NCI-H82 treated with DMSO at 0.1 percent for 48 hours (cell line): ENCODE data around the gene RABGAP1.

Experiments
- DNase-seq: peaks from one replicate; lab custom pipeline; 2025; ENCODE audit not compliant: unreplicated experiment; lab: John Stamatoyannopoulos, UW

RABGAP1 gene

DNA sequence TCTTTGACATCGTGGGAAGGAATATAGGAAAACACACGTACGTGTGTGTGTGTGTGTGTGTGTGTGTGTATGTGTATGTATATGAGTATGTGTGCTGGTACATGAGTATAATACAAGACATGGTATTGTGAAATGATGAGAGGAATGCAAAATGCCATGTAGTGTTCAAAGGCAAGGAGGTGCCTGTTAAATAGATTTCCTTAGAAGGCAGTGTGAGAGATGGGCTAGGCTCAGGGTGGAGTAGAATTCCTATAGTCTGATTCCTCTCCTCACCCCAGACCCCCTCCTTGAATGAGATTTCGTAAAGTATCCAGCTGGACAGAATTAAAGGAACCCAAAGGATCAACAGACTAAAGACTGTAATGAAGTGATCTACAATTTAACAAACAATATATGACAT, 103.8 kb downstream of the RABGAP1 start:
- peak; percentile 7 for DNase-seq

DNA sequence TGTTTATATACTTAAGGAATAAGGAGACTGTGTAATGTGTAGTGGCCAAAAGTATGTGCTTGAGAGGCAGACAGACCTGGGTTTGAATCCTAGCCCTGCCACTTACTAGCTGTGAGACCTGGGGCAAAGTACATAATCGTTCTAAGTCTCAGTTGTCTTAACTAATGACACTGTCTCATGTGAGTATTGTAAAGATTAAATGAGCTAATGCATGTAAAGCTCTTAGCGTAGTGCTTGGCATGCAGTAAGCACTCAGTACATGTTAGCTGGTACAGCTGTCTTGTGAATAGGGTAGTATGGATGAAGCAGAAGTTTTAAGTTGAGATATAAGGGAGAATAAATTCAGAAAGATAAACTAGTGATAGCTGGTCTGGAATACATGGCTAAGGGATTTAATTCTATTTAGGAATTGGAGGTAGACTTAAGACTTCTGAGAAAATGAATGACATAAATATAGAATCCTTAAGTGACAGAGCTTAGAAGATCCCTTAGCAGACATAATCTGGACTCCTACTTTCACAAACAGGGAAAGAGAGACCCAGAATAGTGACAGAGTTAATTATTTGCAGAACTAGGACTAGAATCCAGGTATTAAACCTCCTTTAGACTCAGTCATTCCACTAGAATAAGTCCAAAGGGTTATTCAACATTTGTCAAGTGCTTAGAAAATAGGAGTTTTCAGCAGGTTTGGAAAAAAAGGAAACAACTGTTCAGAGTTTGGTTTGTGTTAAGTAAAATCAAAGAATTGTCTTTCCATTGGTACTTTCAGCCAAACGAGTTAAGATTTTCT, 105.8 kb downstream of the RABGAP1 start:
- DNase-seq: peak; percentile 24

DNA sequence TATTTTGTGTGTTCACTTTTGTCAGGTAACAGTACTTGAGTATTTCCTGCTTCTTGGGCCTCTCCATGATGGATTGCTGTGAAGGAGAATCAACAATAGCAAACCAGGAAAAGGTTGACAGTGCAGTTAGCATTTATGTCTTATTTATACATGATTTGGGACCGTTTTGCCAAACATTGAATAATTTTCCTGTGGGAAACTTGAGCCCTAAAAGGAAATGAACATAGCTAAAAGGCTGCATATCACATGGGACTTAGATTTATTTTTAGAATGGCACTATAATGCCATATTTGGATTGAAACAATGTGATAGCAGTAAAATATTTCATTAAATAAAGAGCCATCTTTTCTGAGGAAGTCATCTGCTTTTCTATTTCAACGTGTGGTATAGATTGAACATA, 107.9 kb downstream of the RABGAP1 start:
- no peak for DNase-seq

DNA sequence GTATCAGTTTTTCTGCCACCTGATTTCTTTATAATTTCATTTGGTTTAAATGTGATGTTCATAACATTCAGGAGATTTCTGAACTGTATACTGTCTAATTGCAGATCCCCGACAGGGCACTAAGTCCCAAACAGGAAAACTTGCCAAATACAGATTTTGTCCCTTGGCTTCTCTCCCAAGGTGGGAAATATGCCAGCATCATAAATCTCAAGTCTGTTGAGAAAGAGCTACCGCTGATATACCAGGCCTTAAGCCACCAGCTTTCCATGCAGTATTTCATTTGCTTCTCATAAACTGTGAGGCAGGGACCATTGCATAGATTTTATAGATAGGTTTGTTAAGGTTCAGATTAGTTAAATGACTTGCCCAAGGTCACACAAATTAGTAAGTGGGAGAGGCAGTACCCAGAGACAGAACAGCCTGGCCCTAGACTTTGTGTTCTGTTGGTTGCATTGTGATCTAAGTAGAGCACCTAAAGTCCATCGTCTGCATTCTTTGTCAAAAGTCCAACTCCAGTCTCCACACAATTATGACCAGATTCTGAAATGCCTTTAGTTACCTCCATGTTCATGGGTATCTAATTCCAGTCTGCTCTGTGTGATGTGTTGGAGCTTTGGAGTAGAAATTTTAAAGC, 108.9 kb downstream of the RABGAP1 start:
- DNase-seq: no peak

DNA sequence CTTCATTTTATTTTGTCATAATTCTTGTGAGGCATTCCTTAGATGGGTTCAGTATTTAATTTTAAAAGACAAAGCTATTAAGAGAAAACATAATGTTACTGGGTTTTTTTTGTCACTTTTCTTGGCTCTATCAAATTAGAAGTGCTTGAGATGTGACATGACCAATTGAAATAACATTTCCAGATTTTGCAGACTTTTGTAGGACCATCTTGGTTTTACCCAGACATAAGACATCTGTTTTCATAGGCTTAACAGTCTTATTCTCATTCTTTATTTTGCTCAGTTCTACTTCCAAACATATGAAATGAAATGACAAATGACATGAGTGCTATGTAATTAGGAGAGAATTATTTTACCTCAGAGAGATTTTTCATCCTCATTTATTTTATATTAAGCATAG, 112.2 kb downstream of the RABGAP1 start:
- no peak for DNase-seq

DNA sequence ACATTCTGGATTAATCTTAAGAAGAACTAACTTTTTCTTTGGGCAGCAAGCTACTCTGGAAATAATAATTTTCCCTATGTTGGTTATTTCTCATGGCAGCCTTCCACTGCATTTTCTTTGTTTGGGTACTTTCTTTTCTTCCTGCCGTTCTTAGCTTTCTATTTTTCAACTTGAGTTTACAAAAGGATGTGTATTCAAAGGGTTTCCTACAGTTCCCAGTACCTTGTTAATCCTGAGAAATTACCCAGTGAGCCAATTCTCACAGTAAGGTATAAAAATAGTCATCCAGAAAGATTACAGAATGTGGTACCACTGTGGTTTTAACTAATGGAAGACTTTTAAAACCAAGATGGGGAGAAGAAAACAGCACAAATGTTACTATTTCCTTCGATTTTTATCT, 112.9 kb downstream of the RABGAP1 start:
- DNase-seq: no peak

DNA sequence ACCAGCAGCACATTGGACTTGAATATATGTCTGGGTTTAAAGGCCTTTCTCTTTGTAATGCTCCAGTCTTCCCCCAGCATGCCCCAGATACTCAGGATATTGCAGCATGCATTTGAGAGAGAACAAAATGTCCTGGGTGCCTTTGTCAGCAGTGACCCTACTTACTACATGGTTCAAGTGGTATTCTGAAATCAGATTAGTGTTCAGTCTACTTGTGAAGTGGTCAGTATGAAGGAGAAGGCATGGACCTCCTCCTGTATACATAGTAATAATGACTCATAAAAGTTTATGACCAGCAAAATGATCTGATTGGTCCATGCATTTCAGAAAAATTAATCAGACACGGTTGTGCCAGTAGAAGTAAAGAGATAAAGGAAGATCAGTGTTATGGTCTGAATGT, 118.0 kb downstream of the RABGAP1 start:
- DNase-seq: no peak

DNA sequence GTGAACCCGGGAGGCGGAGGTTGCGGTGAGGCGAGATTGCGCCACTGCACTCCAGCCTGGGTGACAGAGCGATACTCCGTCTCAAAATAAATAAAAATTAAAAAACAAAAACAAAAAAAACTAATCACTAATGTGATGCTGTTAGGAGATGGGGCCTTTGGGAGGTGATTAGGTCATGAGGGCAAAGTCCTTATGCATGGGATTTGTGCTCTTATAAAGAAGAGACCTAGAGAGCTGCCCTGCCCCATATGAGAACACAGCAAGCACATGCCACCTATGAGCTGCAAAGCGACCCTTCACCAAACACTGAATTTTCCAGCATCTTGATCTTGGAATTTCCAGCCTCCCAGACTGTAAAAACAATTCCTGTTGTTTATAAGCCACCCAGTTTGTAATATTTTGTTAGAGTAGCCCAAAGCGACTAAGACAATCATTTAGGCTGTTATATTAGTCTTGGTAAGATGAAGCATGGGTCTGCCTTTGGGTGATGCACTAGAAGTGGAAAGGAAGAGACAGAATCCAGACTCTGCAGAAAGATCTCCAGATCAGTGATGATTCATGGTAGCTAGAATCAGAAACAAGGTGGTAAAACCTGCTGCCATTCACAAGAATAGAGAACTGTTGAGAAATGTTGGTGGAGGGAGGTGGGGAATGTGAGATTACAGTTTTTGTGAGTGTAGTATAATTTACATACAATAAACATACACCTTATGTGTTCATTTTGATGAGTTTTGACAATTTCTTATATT, 118.8 kb downstream of the RABGAP1 start:
- DNase-seq: no peak

DNA sequence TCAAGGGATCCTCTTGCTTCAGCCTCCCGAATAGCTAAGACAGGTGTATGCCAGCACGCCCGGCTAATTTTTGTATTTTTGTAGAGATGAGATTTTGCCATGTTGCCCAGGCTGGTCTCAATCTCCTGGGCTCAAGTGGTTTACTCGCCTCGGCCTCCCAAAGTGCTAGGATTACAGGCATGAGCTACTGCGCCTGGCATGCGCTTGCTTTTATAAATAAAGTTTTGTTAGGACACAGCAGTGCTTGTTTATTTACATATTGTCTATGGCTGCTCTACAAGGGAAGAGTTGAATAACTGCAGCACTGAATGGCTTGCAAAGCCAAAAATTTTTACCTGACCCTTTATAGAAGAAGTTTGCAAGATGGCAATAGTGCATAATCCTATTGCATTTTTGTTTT, 120.4 kb downstream of the RABGAP1 start:
- no peak for DNase-seq

DNA sequence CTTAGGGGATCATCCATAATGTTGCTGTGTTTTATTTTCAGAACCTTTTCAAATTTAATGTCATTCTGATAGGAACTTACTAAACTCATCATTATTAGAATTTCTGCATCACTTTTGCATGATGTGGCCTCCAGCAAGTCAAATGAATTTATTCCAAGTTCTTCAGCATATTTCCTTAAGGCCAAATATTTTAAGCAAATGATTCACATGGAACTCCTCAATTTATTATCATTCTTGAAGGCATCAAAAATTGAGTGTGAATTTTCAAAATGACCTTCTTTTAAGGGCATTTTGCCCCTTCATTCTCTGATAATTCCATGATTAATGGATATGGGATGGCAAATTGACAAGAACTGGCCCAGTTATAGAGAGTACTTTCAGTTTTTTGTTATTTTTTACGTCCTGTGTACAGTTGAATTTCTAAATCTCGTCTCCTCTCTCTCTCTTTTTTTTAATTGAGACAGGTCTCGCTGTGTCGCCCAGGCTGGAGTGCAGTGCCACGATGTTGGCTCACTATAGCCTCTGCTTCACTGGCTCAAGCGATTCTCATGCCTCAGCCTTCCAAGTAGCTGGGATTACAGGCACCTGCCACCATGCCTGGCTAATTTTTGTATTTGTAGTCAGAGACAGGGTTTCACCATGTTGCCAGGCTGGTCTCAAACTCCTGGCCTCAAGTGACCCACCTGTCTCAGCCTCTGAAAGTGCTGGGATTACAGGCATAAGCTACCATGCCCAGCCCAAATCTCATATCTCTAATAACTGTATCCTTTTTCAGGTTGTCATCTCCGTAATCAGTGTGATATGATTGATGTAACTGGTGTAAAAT, 121.7 kb downstream of the RABGAP1 start:
- DNase-seq: no peak

DNA sequence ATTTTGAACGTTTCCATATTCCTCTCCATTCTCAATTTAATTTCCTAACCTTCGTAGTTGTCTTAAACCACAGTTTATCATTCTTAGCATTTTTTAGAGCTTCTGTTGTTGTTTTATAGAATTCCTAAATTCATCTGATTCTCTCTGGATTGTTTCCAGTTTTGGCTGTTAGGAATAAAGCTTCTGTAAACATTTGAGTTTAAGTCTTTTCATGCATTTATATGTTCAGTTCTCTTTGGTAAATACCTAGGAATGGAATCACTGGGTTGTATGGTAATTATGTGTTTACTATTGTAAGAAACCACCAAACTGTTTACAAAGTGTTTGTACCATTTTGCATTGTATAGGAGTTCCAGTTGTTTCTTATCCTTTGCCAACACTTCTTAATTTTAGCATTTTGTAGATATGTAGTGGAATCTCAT, 122.4 kb downstream of the RABGAP1 start:
- DNase-seq: no peak

DNA sequence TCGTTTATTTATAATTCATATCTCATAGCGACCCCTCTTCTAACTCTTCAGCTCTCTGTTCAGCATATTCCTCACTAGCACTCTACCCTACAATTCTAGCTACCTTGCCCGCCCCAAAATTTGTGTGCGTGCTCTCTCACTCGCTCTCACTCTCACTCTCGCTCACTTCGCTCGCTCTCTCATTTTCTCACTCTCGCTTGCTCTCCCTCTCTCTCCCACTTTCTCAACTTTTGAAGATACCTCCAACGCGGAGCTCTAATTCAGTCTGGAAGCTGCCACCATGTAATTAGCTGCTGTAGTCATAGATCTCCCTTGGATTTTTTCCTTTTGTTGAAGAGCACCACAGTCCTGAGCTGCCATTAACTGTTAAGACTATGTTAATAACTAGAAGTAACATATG, 123.1 kb downstream of the RABGAP1 start:
- DNase-seq: no peak

DNA sequence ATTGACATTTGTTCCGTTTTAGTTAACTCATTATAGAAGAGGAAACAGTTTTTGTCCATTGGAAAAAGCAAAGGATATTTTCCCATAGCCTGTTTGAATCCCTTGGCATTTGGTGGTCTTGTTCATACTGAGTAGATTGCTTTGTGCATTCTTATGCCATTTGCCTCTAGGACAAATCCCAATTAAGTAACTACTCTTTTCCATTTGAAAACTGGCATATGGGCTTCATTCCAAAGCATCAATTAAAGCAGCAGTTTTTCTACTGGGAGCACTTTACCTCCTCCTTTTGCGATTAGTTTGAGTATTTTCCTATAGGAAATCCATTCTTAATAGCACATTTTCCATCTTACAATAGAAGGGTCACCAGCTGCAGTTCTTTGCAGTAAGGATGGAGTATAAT, 123.9 kb downstream of the RABGAP1 start:
- DNase-seq: no peak

DNA sequence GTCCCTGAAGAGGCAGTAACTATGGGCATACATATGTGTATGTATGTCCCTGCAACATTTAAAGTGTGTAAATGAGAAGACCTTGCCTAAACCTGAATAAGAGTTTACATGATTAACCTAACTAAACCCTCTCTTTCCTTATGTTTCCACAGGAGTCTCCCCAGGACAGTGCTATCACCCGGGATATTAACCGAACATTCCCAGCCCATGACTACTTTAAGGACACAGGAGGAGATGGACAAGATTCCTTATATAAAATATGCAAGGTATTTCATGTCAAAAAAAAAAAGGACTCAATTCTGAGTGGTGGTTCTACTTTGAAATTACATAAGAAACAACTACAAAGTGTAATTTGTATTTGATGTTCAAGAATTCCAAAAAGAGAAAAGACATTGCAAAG, 124.4 kb downstream of the RABGAP1 start:
- DNase-seq: no peak

DNA sequence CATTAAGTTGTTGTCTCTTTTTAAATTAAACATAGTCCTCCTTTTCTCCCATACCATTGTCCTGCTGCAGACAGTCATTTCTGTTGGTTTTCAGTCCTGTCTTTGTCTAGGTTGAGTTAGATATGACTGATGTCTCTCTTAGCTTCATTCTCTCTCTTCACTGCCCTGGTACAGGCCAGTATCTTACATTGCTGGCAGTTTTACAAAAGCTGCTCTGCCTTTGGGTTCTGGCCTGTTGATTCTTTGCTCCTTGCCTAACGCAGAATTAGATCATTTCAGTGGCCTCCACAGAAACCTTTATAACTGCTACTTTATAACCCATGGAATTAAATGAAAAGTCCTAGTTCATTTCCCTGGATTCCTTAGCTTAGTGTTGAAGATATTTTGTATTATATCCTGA, 126.3 kb downstream of the RABGAP1 start:
- DNase-seq: no peak

DNA sequence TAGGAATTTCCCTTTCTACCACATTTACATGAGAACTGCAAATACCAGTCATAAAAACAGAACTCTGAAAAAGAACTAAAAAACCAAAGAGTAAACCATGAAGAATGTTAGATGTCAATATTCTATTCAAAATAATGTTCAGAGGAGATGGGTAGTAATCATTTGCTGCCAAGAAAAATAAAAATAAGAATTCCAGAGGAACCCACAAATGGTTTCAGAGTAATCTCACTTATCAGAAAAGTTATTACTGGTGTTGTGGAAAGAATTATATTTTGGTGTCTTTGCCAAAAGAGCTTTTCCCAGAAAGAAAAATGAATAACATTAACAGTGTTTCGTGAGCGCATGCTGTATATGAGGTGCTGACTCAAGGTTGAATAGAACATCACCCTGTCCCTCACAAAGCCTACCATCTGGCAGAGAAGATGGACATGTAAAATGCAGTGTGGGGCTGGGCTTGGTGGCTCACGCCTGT, 128.2 kb downstream of the RABGAP1 start:
- no peak for DNase-seq

DNA sequence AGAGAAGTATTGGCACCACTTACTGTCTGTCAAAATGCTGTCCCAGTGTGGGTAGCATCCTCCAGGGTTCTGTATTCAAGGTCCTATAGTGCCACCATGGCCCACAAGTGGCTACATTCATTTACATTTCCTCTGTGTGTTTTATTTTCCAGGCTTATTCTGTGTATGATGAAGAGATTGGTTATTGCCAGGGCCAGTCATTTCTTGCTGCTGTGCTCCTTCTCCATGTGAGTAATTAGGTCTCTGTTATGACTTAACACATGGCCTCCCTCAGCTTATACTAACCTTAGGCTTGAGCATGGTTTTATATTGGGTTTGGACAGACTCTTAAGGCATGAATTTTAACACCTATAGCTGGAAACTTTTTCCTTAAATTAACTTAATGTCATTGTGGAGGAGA, 129.4 kb downstream of the RABGAP1 start:
- no peak for DNase-seq

DNA sequence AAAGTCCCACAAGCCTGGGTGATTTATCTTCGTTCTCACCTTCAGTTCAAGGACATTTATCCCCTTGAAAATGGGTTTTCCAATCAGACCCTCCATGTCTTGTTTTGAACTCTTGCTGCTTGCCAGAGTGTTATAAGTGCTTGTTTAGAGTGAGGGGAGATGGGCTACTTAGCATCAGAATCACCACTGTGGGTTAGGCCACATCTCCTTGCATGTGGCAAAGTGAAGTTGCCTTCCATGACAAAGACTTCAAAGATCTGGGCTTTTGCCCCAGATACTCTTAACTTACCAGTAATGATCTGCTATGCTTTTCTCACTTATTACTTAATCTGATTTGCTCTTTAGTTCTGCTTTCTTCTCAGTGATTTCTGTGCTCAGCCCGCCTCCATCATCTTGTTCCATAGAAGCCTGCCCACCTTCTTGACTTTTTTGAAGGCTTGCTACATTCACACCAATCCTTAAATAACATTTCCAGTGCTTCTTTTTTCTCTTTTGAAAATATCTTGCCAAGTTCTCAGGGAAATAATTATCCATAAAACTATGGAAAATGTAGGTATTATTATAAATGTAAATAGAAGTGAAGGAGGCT, 131.7 kb downstream of the RABGAP1 start:
- DNase-seq: no peak

DNA sequence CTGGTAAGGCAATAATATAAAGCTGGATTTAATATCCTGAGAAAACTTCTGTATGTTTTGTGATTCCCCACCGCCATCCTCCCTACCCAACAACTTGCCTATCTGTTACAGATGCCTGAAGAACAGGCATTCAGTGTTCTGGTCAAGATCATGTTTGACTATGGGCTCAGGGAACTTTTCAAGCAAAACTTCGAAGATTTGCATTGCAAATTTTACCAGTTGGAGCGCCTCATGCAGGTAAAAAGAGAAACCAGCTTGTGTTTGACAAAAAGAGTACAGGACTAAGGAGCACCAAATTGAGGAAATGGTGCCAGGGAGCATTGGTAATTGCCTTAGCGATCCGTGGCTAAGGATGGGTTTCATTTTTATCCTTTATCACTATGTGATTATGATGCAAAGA, 132.6 kb downstream of the RABGAP1 start:
- DNase-seq: no peak

DNA sequence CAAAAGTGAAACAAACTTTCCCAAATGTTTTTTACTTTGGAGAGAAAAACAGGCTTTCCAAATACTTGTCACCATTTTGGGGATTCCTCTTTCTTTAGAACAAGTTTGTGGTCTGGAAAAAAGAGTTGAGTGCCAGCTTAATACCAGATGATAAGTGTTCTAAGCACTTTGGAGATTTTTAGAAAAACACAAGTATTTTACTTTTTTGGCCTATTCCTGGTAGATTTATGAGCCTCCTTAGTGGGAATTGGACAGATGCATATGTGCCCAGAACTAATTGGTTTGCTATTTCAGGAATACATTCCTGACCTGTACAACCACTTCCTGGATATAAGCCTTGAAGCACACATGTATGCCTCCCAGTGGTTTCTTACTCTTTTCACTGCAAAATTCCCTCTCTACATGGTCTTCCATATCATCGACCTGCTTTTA, 133.2 kb downstream of the RABGAP1 start:
- DNase-seq: no peak

DNA sequence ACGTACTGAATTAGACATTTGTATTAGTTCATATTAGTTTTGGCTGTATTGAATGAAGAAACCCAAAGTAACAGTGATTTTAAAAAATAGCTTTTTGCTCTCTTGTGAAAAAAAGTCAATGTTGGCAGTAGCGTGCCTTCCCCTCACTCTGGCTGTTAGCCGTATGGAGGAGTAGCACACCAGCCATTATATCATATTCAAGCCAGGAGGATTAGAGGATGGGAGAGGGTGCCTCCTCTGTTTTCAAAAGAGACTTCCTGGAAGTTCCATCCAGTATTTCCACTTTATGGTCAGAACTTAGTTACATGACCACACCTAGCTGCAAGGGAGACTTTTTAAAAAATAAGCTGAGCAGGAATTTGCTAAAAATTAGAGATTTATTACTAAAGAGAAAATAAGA, 133.8 kb downstream of the RABGAP1 start:
- peak; percentile 17 for DNase-seq
